ENCODE data around the gene ZNF407. TPM values are rescaled to one million over a fixed set of nuclear protein-coding genes. Genes with fewer than 3 reads are reported as not detected.

Gene ZNF407
- total RNA-seq, 2 donors from 2014 or later: 13.0 to 13.9 TPM

Other genes with a start within 250 kb of the ZNF407 start
- under 1 TPM; 0.06 to 0.14 TPM for gene DIPK1C, start 140.6 kb upstream of the ZNF407 start, total RNA-seq
- 100 to 1,000 TPM; 195 to 222 TPM for gene CNDP2, start 101.5 kb upstream of the ZNF407 start, total RNA-seq
- gene CNDP1, start 63.4 kb upstream of the ZNF407 start, total RNA-seq: not detected

All from left colon (tissue), 2 donors.